GM21528 (cell line): ENCODE data around the gene HNRNPAB.

Experiments used
- ATAC-seq: cut with Tn5 transposase; IDR thresholded peaks from one replicate; pipeline ENCODE4 v1.9.1; 2021; ENCODE audit warnings: mild to moderate bottlenecking, moderate library complexity; ENCODE audit not compliant: unreplicated experiment, low FRiP score

HNRNPAB gene

DNA sequence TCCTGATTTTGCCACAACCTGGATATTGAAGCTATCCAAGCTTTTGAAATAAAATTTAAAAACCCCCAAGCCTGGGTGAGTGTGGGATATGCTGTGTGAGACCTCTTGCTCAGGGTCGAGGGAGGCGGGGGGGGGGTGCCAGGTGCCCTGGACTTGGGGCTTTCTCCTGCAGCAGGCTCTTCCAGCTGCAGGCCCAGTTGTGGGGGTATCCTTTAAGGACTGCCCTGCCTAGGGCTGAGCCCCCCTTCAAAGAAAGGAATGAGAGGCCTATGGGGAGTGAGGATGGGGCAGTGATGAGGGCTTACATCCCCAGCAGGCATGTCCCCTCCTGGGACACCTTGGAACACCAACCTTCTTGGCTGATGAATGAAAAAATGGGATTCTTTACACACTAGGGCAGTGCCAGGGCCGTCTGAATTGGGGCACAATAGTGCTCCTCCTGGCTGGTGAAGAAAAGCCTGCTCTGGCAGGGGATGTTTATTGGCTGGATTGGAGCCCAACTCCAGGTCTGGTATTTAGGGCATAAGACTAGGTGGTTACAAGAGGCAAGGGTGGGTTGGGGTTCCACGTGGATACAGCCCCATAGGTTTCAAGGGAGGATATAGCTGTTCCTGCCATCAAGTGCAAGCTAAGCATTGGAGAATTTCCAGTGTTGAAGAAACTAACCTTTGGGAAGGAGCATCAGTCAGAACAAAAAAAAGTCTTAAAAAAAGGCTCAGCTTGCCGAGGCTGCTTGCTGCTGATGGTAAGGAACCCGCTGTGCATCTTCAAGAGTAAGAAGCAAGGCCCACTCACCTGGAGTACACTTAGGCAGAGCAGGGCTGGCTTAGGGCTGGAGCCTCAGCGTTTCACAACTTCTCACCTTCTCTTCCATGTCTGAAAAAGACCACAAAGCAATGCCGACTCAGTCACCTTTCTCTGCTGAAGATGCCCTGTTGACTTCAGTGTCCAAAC lies 7.0 kb downstream of the HNRNPAB start:
- ATAC-seq, result no peak

- no peak for ATAC-seq
Measured at GRCh38 chr5:178212241-178213002, 8.1 kb downstream of the HNRNPAB start.

- no peak for ATAC-seq
Measured at GRCh38 chr5:178213003-178213461, 8.7 kb downstream of the HNRNPAB start.

DNA sequence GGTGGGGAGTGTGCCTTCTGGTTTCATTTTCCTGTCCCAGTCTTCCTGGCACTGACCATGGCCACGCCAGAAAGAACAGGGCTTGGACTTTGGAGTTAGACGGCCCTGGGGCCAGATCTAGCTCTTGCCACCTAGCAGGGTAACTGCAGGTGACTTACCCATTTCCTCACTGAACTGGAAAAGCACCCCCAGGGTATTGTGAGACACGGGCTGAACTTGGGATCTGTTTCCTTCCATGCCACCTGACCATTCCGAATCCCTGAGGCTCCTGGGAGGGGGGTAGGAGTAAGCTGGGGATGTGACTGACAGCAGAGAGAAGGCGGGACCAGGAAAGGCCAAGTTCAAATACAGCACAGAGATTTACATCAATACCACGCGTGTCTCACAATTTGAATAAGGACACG lies 9.4 kb downstream of the HNRNPAB start:
- no peak for ATAC-seq

DNA sequence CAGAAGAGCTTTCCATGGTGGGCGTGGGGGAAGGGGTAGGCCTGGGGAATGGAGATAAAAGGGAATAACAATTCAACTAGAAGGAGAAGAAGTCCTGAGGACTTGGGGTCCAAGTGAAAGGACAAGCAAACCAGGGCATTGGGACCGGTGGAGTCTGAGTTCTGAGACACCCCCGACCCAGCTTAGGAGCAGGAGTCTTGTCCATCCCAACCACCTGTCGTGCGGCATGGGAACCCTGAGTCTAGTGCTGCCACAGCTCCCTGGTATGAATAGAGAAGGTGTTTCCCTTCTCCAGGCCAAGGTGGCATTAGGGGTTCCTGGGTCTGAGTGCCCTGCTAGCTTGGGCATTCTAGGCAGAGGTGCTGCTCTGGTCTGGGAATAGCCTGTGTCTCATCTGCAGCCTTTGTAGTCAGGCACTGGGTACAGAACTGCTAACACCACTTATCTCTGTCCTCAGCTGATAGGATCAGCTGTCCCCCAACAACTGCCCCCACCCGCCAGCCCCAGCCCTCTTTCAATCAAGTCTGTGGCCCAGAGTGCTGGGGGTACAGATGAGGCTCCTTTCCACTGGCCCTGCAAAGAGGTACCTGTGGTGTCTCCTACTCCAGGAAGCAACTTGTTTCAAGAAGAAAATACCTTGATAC lies 9.9 kb downstream of the HNRNPAB start:
- no peak for ATAC-seq

- ATAC-seq, result no peak
Measured at GRCh38 chr5:178215280-178216002, 11.1 kb downstream of the HNRNPAB start.

DNA sequence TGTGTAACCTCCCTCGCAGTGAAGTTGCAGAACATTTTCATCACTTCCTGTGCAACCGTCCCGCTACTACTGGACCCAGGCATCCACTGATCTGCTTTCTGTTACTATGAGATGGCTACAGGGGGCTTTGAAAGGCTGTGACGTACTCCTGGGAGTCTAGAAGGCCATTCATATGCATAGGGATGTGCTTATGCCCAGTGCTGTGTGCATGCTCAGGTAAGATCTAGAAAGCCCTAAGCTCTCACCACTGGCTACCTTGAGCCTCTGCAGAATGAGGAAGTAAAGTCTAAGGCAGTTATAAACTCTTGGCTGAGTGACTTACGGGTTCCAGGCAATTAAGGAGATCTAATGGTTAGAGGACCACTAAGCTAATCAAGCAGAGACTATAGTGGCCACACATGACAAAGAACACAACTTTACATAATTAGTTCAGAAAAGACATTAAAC lies 11.8 kb downstream of the HNRNPAB start:
- ATAC-seq, result no peak

GRCh38 chr5:178216779-178217178 lies 12.4 kb downstream of the HNRNPAB start:
- no peak for ATAC-seq

- ATAC-seq, result no peak
Measured at GRCh38 chr5:178218237-178218776, 14.0 kb downstream of the HNRNPAB start.

DNA sequence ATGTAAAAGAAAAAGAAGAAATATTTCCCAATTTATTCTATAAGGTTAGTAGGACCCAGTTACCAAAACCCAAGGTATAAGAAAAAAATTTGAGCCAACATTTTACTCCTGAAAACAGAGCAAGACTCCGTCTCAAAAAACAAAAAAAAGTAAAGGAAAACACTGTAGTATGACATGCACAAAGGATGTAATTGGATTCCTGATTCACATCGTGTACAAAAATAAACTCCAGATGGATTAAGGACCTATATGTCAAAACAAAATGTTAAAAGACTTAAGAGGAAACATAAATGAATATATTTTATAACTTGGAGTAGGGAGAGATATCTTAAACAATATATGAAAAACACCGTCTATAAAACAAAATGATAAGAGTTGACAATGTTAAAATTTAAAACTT lies 14.5 kb downstream of the HNRNPAB start:
- no peak for ATAC-seq

GRCh38 chr5:178221282-178221681 lies 16.9 kb downstream of the HNRNPAB start:
- no peak for ATAC-seq

DNA sequence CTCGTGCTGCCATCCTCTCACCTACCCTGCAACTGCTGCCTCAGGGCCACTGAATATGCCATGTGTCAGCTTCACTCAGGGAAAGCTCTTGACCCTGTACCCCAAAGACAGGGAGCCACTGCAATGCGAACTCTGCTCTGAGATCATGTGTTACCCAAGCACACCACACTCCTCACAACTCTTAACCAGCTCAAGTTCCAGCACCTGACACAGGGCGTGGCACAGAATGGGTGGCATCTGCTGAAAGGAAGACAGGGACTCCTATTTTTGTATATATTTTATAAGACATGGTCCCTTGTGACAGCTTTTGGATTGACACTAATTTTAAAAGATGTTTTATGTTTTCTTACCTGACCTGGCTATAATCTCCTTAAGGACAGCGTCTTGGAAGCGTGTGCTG lies 17.5 kb downstream of the HNRNPAB start:
- ATAC-seq, result no peak

GRCh38 chr5:178222292-178222691 lies 18.0 kb downstream of the HNRNPAB start:
- ATAC-seq, result no peak

- no peak for ATAC-seq
Measured at GRCh38 chr5:178223196-178223773, 19.0 kb downstream of the HNRNPAB start.

DNA sequence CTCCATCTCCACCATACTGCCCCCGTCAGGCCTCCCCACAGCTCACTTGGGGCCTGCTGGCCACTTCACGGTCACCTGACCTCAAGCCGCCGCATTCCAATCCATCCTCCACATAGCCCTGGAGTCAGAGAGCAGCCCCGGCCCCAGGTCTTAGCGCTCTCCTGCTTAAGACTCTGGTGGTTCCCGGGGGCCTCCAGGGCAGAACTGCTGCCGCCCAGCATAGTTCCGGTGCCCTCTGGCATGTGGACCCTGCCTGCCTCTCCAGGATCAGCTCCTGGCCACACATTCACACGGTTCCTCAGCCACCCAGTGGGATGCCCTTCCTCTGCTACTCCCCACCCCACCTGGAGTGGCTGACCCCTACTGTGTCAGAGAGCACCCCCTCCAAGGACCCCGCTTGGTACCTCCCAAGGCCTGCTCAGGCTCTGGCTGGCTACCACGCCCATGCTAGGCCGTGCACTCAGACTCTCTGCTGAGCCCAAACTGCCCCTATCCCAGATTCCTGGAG lies 19.5 kb downstream of the HNRNPAB start:
- no peak for ATAC-seq

DNA sequence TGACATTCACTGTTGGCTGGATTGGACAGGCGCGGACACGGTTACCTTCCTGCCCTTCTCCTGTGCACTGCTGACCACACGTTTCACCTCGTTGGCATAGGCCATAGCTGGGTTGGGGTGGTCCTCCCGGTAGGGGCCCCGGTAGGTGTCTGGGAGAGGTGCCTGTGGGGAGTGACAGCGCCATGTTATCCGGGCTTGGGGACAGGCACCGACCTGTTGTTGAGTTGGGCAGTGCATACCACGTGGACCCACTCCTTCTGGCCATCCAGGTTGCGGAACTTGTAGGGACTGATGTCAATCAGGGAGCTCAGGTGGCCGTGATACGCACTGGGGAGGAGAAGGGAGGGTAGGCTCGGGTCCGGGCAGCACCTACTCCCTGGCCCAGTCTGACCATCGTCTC lies 20.1 kb downstream of the HNRNPAB start:
- ATAC-seq, result no peak

DNA sequence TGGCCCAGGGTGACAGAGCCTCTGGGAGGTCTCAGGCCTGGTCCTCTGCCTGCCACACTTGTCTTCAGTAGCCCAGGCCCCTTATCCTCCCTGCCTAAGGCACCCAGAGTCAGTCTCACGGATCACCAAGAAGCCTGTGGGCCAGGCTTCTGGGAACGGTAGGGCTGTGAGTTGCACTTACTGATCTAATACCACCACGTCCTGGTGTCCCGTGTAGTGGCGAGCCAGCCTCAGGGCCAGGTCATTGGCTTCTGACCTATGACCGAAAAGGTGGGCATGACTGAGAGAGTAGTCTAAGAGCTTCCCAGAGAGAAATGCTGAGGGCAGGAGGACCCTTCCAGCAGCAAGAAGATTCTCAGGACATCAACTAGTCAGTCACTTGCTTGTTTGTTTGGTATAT lies 20.8 kb downstream of the HNRNPAB start:
- no peak for ATAC-seq

- no peak for ATAC-seq
Measured at GRCh38 chr5:178227138-178227659, 22.9 kb downstream of the HNRNPAB start.

GRCh38 chr5:178227929-178228328 lies 23.6 kb downstream of the HNRNPAB start:
- ATAC-seq, result no peak
